K562 treated with DMSO at 1 percent for 24 hours (cell line): ENCODE results near the gene DCAF7. TPM values are rescaled to one million over a fixed set of nuclear protein-coding genes. Genes with fewer than 3 reads are reported as not detected.

ENCODE experiments used
- total RNA-seq: library from RNA; unstranded; fragments of 300-600 nt; gene quantifications from 2 replicates; pipeline ENCODE4 v1.2.3, GENCODE V29; 2022; ENCODE audit warnings: low read depth; ENCODE audit not compliant: insufficient read depth

The DCAF7 gene
- 100.0 and 110 TPM in 2 replicates for total RNA-seq

GRCh38 chr17:63549946-63550816 is at the start of gene DCAF7:
Gene DCAF7, plus strand, starts transcription at chr17:63550477. Its CDS starts 201 bp downstream, at chr17:63550678.

GRCh38 chr17:63523253-63523855 is 26.9 kb upstream of the DCAF7 start, which contains the start of gene KCNH6:
Gene KCNH6, plus strand, starts transcription at chr17:63523358. Its CDS starts 56 bp downstream, at chr17:63523414.

GRCh38 chr17:63600569-63601438 is 50.5 kb downstream of the DCAF7 start, which contains the start of gene TACO1:
Gene TACO1, plus strand, starts transcription at chr17:63600895. Its CDS starts 189 bp downstream, at chr17:63601084.

GRCh38 chr17:63621684-63622573 is 71.7 kb downstream of the DCAF7 start, which contains the start of gene MAP3K3:
Gene MAP3K3, plus strand, starts transcription at chr17:63622417. Its CDS starts 343 bp downstream, at chr17:63622760.

Other genes with a start within 250 kb of the DCAF7 start
- gene CYB561, start 104.2 kb upstream of the DCAF7 start, total RNA-seq = 25.6 and 25.9 TPM in 2 replicates
- gene ACE, start 73.4 kb upstream of the DCAF7 start, total RNA-seq = 3.0 and 4.6 TPM in 2 replicates
- not detected in 2 replicates for gene KCNH6, start 27.1 kb upstream of the DCAF7 start, total RNA-seq
- 50.6 and 57.9 TPM in 2 replicates for gene TACO1, start 50.4 kb downstream of the DCAF7 start, total RNA-seq
- gene MAP3K3, start 71.9 kb downstream of the DCAF7 start, total RNA-seq = 28.6 and 30.8 TPM in 2 replicates
- gene LIMD2, start 149.6 kb downstream of the DCAF7 start, total RNA-seq = 6.0 and 9.2 TPM in 2 replicates
- gene STRADA, start 191.3 kb downstream of the DCAF7 start, total RNA-seq = 45.4 and 47.0 TPM in 2 replicates
- gene CCDC47, start 223.1 kb downstream of the DCAF7 start, total RNA-seq = 57.2 and 62.5 TPM in 2 replicates
- 37.1 and 46.5 TPM in 2 replicates for gene DDX42, start 223.7 kb downstream of the DCAF7 start, total RNA-seq